ENCODE data around the gene RIMBP2.
"Not testable (repeated sequence)": the region's sequence is repeated elsewhere in the genome, so short reads cannot be mapped to it uniquely, and the experiment has no call there.

Gene RIMBP2

GRCh38 chr12:130608132-130608531 lies 108.0 kb downstream of the RIMBP2 start:
- Mint-ChIP-seq H3K9me3 (no peaks in the 10 kb centered on the region), H3K27me3 (peaks cover 2% of the 10 kb centered on the region), H3K4me1 (no peaks in the 10 kb centered on the region), H3K4me3 (no peak overlapping the region), H3K27ac (no peak overlapping the region), H3K36me3 (no peaks in the 10 kb centered on the region)

- no peak overlapping the region for H3K4me3 Mint-ChIP-seq
- peaks cover 2% of the 10 kb centered on the region for H3K27me3 Mint-ChIP-seq
- no peaks in the 10 kb centered on the region for H3K9me3 Mint-ChIP-seq
Measured at GRCh38 chr12:130606231-130606630, 109.9 kb downstream of the RIMBP2 start.

GRCh38 chr12:130603396-130603965 lies 112.6 kb downstream of the RIMBP2 start:
- H3K9me3 Mint-ChIP-seq: peaks cover 15% of the 10 kb centered on the region
- no peak overlapping the region for H3K27ac Mint-ChIP-seq
- H3K4me3 Mint-ChIP-seq: no peak overlapping the region
- H3K36me3 Mint-ChIP-seq: no peaks in the 10 kb centered on the region
- peaks cover 4% of the 10 kb centered on the region for H3K27me3 Mint-ChIP-seq
- H3K4me1 Mint-ChIP-seq: no peaks in the 10 kb centered on the region

More at GRCh38 chr12:130606231-130606630, 109.9 kb downstream of the RIMBP2 start:
- Mint-ChIP-seq H3K36me3 (no peaks in the 10 kb centered on the region), H3K4me1 (no peaks in the 10 kb centered on the region), H3K27ac (no peak overlapping the region)

DNA sequence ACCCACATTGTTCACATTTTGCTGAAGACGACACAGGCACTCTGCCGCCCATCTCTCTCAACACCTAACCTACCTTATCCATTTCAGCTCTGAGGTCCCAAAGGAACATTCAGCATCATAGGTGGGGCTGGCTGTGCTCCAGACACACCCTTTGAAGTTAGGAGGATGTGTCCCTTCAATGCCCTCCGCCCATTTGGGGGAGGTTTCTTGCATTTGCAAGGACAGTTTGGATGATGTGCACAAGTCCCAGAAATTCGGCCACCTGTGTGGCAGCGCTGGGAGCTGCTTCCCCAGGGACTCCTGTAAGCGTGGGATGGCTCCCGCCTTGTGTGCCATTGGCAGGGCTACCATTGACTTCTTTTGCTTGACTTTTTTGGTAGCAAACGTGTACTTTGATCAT lies 113.8 kb downstream of the RIMBP2 start:
- H3K27ac Mint-ChIP-seq: no peak overlapping the region
- H3K4me1 Mint-ChIP-seq: no peaks in the 10 kb centered on the region
- no peak overlapping the region for H3K4me3 Mint-ChIP-seq
- H3K27me3 Mint-ChIP-seq: peaks cover 4% of the 10 kb centered on the region
- H3K9me3 Mint-ChIP-seq: peaks cover 23% of the 10 kb centered on the region
- H3K36me3 Mint-ChIP-seq: no peaks in the 10 kb centered on the region

DNA sequence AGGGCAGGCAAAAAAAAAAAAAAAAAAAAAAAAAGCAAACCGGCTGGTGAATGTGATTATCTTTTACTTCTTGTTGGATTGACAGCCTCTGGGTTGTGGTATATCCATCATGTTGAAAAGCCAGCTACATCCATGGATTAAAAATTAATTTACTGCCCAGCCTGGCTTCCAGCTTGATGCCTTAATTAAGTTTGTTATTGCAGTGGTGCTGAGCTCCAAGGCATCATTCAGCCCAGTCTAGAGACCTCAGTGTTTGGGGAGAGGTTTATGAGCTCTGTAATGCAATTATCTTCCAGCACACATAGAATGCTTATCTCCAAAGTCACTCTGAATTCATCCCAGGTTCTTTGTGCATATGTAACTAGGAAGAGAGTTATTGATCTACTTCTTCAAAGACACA lies 114.8 kb downstream of the RIMBP2 start:
- H3K36me3 Mint-ChIP-seq: no peaks in the 10 kb centered on the region
- H3K4me1 Mint-ChIP-seq: no peaks in the 10 kb centered on the region
- H3K27me3 Mint-ChIP-seq: peaks cover 4% of the 10 kb centered on the region
- peaks cover 23% of the 10 kb centered on the region for H3K9me3 Mint-ChIP-seq
- H3K4me3 Mint-ChIP-seq: no peak overlapping the region
- no peak overlapping the region for H3K27ac Mint-ChIP-seq

DNA sequence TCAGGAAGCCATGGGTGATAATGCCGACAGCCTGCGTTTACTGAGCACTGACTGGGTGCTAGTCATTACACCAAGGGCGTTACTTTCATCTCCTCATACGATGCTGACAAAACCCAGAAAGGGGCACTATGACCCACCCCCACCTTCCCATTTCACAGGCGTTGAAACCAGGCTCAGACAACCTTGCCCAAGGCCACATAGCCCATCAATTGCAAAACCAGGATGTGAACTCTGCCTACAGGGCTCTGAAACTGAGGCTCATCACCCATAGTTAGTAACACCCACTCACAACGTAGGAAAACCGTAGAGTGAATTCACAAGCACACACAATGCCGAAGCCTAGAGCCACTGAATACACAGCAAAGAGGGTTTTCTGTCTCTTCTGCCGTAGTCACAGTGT lies 119.9 kb downstream of the RIMBP2 start:
- Mint-ChIP-seq H3K27me3 (peaks cover 2% of the 10 kb centered on the region), H3K36me3 (no peaks in the 10 kb centered on the region), H3K4me3 (no peak overlapping the region), H3K9me3 (peaks cover 23% of the 10 kb centered on the region), H3K4me1 (no peaks in the 10 kb centered on the region), H3K27ac (no peak overlapping the region)

DNA sequence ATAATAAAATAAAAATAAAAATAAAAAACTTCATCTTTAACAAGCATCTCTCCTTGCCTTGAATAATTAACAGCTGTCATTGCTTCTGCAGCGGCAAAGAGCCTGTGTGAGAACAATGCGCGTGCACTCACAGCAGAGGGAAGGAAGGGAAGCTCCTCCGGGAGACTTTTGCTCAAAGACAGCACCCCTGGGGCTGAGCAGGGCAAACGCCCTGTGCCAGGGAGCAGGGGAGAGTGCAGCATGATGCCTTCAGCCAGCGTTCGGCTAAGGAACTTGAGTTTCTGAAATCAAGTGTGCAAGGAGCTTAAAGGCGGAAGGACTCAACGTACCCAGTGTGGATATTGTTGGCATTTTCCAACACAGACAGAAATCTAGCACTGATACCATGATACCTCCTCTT lies 120.5 kb downstream of the RIMBP2 start:
- H3K27me3 Mint-ChIP-seq: peaks cover under 1% of the 10 kb centered on the region
- peaks cover 20% of the 10 kb centered on the region for H3K9me3 Mint-ChIP-seq
- H3K36me3 Mint-ChIP-seq: no peaks in the 10 kb centered on the region
- no peak overlapping the region for H3K27ac Mint-ChIP-seq
- H3K4me1 Mint-ChIP-seq: no peaks in the 10 kb centered on the region
- H3K4me3 Mint-ChIP-seq: no peak overlapping the region

DNA sequence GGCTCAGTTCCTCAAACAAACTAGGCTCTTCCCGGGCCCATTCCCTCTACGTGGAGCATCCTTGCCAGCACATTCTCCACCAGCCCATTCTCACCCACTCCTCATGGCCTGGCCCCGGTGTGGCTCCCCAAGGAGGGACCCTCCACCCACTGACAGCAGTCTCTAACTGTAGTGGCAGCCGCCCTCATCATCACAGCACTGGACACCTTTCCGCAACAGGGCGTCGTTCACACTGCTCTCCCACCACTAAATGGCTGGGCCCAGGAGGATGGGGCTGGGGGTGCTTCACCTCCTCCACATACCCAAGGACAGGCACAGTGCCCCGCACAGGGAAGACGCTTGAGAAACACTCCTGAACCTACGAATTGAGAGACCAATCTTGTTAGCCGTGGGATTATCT lies 123.0 kb downstream of the RIMBP2 start:
- Mint-ChIP-seq H3K36me3 (no peaks in the 10 kb centered on the region), H3K27ac (peak overlapping the region; percentile 57), H3K4me3 (no peak overlapping the region), H3K9me3 (peaks cover 6% of the 10 kb centered on the region), H3K27me3 (peaks cover under 1% of the 10 kb centered on the region), H3K4me1 (no peaks in the 10 kb centered on the region)

GRCh38 chr12:130592641-130593040 lies 123.5 kb downstream of the RIMBP2 start:
- no peak overlapping the region for H3K4me3 Mint-ChIP-seq
- H3K27me3 Mint-ChIP-seq: peaks cover 4% of the 10 kb centered on the region
- H3K36me3 Mint-ChIP-seq: no peaks in the 10 kb centered on the region
- peaks cover 2% of the 10 kb centered on the region for H3K9me3 Mint-ChIP-seq
- no peaks in the 10 kb centered on the region for H3K4me1 Mint-ChIP-seq
- H3K27ac Mint-ChIP-seq: no peak overlapping the region

GRCh38 chr12:130591736-130592135 lies 124.4 kb downstream of the RIMBP2 start:
- no peaks in the 10 kb centered on the region for H3K4me1 Mint-ChIP-seq

DNA sequence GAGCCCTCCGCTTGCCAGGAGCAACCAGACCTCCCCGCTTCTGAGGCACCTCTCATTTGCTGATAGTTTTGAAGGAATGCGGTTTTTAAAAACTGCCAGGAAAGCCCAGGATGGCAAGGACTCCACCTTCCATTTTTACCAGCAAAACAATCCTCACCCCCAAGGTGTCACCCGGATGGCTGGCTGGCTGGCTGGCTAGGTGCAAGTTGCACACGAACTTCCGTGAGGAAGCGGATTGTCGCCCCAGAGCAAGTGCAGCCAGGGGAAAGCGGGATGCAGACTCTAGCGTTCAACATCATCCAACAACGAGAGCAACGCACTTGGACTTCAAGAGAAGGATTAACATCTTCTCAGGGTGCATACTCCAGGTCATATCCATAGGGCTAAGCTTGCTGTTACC lies 125.4 kb downstream of the RIMBP2 start:
- Mint-ChIP-seq H3K27ac (no peak overlapping the region), H3K27me3 (peaks cover 4% of the 10 kb centered on the region), H3K4me1 (no peaks in the 10 kb centered on the region), H3K36me3 (no peaks in the 10 kb centered on the region), H3K4me3 (no peak overlapping the region), H3K9me3 (no peaks in the 10 kb centered on the region)

More at GRCh38 chr12:130591736-130592135, 124.4 kb downstream of the RIMBP2 start:
- no peak overlapping the region for H3K27ac Mint-ChIP-seq
- H3K36me3 Mint-ChIP-seq: no peaks in the 10 kb centered on the region
- H3K4me3 Mint-ChIP-seq: no peak overlapping the region
- no peaks in the 10 kb centered on the region for H3K9me3 Mint-ChIP-seq
- peaks cover 4% of the 10 kb centered on the region for H3K27me3 Mint-ChIP-seq

- Mint-ChIP-seq H3K9me3 (no peaks in the 10 kb centered on the region), H3K36me3 (no peaks in the 10 kb centered on the region), H3K27ac (no peak overlapping the region), H3K4me3 (no peak overlapping the region), H3K27me3 (peaks cover 4% of the 10 kb centered on the region), H3K4me1 (no peaks in the 10 kb centered on the region)
Measured at GRCh38 chr12:130589540-130590317, 126.4 kb downstream of the RIMBP2 start.

GRCh38 chr12:130588696-130589539 lies 127.2 kb downstream of the RIMBP2 start:
- Mint-ChIP-seq H3K9me3 (no peaks in the 10 kb centered on the region), H3K27me3 (peaks cover 4% of the 10 kb centered on the region), H3K4me1 (no peaks in the 10 kb centered on the region), H3K27ac (no peak overlapping the region), H3K4me3 (no peak overlapping the region), H3K36me3 (no peaks in the 10 kb centered on the region)

- H3K27ac Mint-ChIP-seq: no peak overlapping the region
- H3K4me3 Mint-ChIP-seq: no peak overlapping the region
- no peaks in the 10 kb centered on the region for H3K9me3 Mint-ChIP-seq
- no peaks in the 10 kb centered on the region for H3K4me1 Mint-ChIP-seq
- H3K27me3 Mint-ChIP-seq: peaks cover 4% of the 10 kb centered on the region
- no peaks in the 10 kb centered on the region for H3K36me3 Mint-ChIP-seq
Measured at GRCh38 chr12:130587966-130588365, 128.1 kb downstream of the RIMBP2 start.

DNA sequence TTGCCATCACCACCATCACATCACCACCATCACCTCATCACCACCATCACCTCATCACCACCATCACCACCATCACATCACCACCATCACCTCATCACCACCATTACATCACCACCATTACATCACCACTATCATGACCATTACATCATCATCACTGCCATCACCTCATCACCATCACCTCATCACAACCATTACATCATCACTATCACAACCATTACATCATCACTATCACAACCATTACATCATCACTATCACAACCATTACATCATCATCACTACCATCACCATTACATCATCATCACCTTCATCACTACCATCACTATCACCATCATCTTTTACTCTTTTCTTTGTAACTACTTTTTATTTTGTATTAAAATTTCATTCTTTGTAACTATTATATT lies 131.6 kb downstream of the RIMBP2 start:
- H3K4me1 Mint-ChIP-seq, H3K36me3 Mint-ChIP-seq, H3K27me3 Mint-ChIP-seq, H3K9me3 Mint-ChIP-seq, H3K4me3 Mint-ChIP-seq, H3K27ac Mint-ChIP-seq: not testable (repeated sequence)

- Mint-ChIP-seq H3K4me3 (no peak overlapping the region), H3K9me3 (no peaks in the 10 kb centered on the region), H3K27me3 (peaks cover 4% of the 10 kb centered on the region), H3K27ac (no peak overlapping the region), H3K4me1 (no peaks in the 10 kb centered on the region), H3K36me3 (no peaks in the 10 kb centered on the region)
Measured at GRCh38 chr12:130583800-130584199, 132.3 kb downstream of the RIMBP2 start.

Data from activated naive CD4-positive, alpha-beta T cell treated with anti-CD3 and anti-CD28 coated beads, Interleukin-2, amount 50 U/mL, for 24 hours (primary cell).